ENCODE measurements around the gene GSC. TPM values are rescaled to one million over a fixed set of nuclear protein-coding genes. Genes with fewer than 3 reads are reported as not detected.
"Not testable (repeated sequence)": the region's sequence is repeated elsewhere in the genome, so short reads cannot be mapped to it uniquely, and the experiment has no call there.

The GSC gene
- total RNA-seq, 1 donor: not detected

DNA sequence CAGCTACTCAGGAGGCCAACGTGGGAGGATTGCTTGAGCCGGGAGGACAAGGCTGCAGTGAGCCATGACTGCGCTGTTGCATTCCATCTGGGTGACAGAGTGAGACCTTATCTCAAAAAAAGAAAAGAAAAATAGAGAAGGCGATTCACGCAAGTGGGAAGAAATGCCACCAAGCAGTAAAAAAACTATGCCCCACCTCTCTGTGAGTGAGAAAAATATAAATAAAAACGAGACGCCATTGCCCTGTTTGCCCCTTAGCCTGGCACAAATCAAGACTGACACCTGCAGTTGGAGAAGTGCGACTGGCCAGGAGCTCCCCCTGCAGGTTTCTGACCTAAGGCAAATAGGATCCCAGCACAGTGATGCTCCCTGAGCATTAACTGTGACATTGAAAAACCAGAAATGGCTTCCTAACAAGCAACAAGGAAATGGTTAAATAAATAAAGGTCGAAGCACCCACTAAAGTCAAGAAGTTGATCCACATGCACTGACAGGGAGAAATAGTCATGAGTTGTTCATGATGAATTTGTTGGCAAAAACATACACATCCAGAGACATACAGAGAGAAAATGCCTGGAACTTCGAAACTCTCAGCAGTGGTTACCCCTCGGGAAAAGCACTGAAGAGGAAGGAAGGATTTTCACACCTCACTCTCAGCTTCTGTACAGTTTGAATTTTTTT lies 21.1 kb downstream of the GSC start:
- DNase-seq (ENCODE audit: low read depth in 2 of 3, low spot score in 2 of 3): peak in 2 of 3 donors; percentile 44 to 53

GRCh38 chr14:94747739-94748138 lies 22.2 kb downstream of the GSC start:
- no peak for DNase-seq (ENCODE audit: low read depth in 2 of 3, low spot score in 2 of 3)

GRCh38 chr14:94747153-94747552 lies 22.8 kb downstream of the GSC start:
- DNase-seq (ENCODE audit: low read depth in 2 of 3, low spot score in 2 of 3): not testable (repeated sequence)

DNA sequence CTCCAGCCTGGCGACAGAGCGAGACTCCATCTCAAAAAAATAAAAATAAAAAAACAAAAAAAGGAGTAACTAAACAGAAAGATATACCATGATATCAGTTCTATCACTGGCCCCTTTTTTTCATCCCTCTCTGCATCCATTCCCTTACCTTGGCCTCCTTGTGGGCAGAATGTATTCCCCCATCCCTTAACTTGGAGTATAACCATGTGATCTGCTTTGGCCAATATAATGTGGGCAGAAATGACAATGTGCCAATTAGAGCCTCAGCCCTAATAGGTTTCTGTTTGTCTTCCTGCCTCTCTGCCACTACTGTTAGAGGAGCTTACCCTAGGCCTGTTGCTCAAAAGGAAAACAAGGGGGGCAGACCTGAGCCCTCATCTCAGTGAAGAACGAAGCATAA lies 23.8 kb downstream of the GSC start:
- DNase-seq (ENCODE audit: low read depth in 2 of 3, low spot score in 2 of 3): no peak

DNA sequence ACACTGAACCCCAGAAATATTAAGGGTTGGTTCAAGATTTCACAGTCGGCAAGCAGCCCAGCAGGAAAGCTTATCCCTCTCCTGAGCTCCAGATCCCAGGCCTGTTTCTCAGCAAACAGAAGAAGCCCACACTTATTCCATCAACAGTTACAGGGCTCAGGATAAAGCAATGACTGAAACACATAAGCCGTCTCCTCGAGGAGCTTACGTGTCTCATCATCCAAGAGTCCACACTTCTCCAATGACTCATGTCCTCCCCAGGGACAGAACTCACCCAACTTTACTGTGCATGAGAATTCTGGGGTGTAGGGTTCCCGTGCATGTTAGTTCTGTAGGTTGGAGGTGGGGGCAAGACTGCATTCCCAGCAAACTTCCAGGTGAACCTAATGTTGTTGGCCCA lies 31.2 kb downstream of the GSC start:
- DNase-seq (ENCODE audit: low read depth in 2 of 3, low spot score in 2 of 3): no peak

DNA sequence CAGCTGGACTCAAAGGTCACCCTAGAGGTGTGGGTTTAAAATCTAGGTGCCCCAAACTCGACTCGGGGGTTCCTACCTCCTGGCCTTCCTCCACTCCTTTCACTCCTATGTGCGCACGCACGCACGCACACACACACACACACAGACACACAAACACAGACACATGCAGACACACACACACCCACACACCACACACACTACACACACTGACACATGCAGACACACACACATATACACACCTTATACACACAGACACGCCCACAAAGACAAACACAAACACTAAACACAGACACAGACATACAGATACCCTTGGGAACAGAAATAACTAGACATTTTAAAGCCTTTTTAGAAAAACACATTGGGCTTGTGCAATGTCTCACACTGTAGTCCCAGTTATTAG lies 31.8 kb downstream of the GSC start:
- DNase-seq (ENCODE audit: low read depth in 2 of 3, low spot score in 2 of 3): no peak

DNA sequence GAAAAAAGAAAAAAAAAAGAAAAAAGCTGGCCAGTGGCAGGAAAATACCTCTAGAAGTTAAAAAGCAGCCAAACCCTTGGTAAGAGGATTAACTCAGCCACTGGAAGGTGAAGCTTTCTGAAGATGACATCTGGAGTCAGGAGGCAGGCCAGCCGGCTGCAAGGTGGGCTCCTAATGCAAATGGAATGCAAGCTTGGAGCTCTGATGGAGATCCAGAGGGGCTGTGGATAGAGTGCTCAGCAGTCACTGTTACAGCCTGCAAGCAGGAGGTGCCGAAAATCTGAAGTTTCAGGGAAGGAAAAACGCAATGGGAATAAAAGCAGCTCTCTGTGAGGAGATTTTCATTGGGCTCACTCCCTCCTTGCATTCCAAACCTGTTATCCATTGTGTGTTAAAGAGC lies 41.0 kb downstream of the GSC start:
- no peak for DNase-seq (ENCODE audit: low read depth in 2 of 3, low spot score in 2 of 3)

GRCh38 chr14:94728440-94728839 lies 41.5 kb downstream of the GSC start:
- not testable (repeated sequence) for DNase-seq (ENCODE audit: low read depth in 2 of 3, low spot score in 2 of 3)

GRCh38 chr14:94726649-94727048 lies 43.3 kb downstream of the GSC start:
- not testable (repeated sequence) for DNase-seq (ENCODE audit: low read depth in 2 of 3, low spot score in 2 of 3)

GRCh38 chr14:94724993-94725392 lies 44.9 kb downstream of the GSC start:
- no peak for DNase-seq (ENCODE audit: low read depth in 2 of 3, low spot score in 2 of 3)

- no peak for DNase-seq (ENCODE audit: low read depth in 2 of 3, low spot score in 2 of 3)
These were observed 47.5 kb downstream of the GSC start for GRCh38 chr14:94722397-94722796.

Other genes with a start within 250 kb of the GSC start
- gene SERPINA4, start 208.7 kb downstream of the GSC start, total RNA-seq: not detected
- gene SERPINA5, start 188.7 kb downstream of the GSC start, total RNA-seq: not detected
- not detected for gene SERPINA3, start 157.7 kb downstream of the GSC start, total RNA-seq

All from hematopoietic multipotent progenitor cell (in vitro differentiated cells).